PC-9 (cell line): ENCODE measurements around the gene ERC1. TPM values are rescaled to one million over a fixed set of nuclear protein-coding genes. Genes with fewer than 3 reads are reported as not detected.

Experiments
- BruUV-seq: library from RNA; stranded (reverse); fragments of 400-500 nt; replicated peaks from 2 replicates; lab custom pipeline; 2021; lab: Mats Ljungman, UMichigan
- CTCF ChIA-PET: fragments of 300-600 bp; sonication (Branson Sonifier 250); formaldehyde crosslinking; loops from one replicate; lab custom pipeline; 2022; ENCODE audit warnings: antibody characterized with exemption; lab: Charles Lee
- POLR2A ChIA-PET: fragments of 300-600 bp; sonication (Branson Sonifier 250); formaldehyde crosslinking; loops from one replicate; lab custom pipeline; 2022; ENCODE audit warnings: antibody characterized with exemption; ENCODE audit not compliant: unreplicated experiment; lab: Charles Lee
- DNase-seq, 2 experiments: peaks; one replicate each; pipeline versions ENCODE4 v3.0.0 to v3.0.0-alpha.2; 2015 to 2022; ENCODE audit warnings: mixed read lengths in 1 of 2
- H2AFZ ChIP-seq: fragments of 200-600 bp; sonication (generic); 2 replicates; pipeline ENCODE4 v1.8.1; 2017; ENCODE audit warnings: antibody characterized with exemption
- H3F3A ChIP-seq: fragments of 200-600 bp; sonication (generic); 2 replicates; pipeline ENCODE4 v1.8.1; 2017; ENCODE audit warnings: antibody characterized with exemption, mild to moderate bottlenecking, low read depth; ENCODE audit not compliant: insufficient read depth
- H3K27ac ChIP-seq: fragments of 200-600 bp; sonication (generic); 2 replicates; pipeline ENCODE4 v1.6.1; 2016; ENCODE audit warnings: mixed run types
- H3K27me3 ChIP-seq: fragments of 200-600 bp; sonication (generic); 2 replicates; pipeline ENCODE4 v1.6.1; 2016; ENCODE audit warnings: low read depth, mixed run types; ENCODE audit not compliant: insufficient read depth
- H3K36me3 ChIP-seq: fragments of 200-600 bp; sonication (generic); 2 replicates; pipeline ENCODE4 v1.6.1; 2016; ENCODE audit warnings: low read depth, mixed run types
- H3K4me1 ChIP-seq: fragments of 200-600 bp; sonication (generic); replicated peaks from 2 replicates; pipeline ENCODE4 v1.6.1; 2016; ENCODE audit warnings: mixed run types; ENCODE audit not compliant: insufficient read depth
- H3K4me2 ChIP-seq: fragments of 200-600 bp; sonication (generic); 2 replicates; pipeline ENCODE4 v1.6.1; 2017; ENCODE audit warnings: mixed run types
- H3K4me3 ChIP-seq: fragments of 200-600 bp; sonication (generic); 2 replicates; pipeline ENCODE4 v1.6.1; 2016; ENCODE audit warnings: mixed run types
- H3K79me2 ChIP-seq: fragments of 200-600 bp; sonication (generic); 2 replicates; pipeline ENCODE4 v1.6.1; 2017; ENCODE audit warnings: low read depth, mixed run types
- H3K9me2 ChIP-seq: fragments of 200-600 bp; sonication (generic); 2 replicates; pipeline ENCODE4 v1.8.1; 2017; ENCODE audit warnings: mild to moderate bottlenecking; ENCODE audit not compliant: insufficient read depth
- H3K9me3 ChIP-seq: fragments of 200-600 bp; sonication (generic); 2 replicates; pipeline ENCODE4 v1.8.1; 2016; ENCODE audit warnings: low read depth; ENCODE audit not compliant: insufficient read depth
- H4K20me1 ChIP-seq: fragments of 200-600 bp; sonication (generic); 2 replicates; pipeline ENCODE4 v1.8.1; 2017; ENCODE audit not compliant: insufficient read depth
- EZH2 ChIP-seq: fragments of 200-600 bp; sonication (generic); IDR thresholded peaks from 2 replicates; pipeline ENCODE4 v1.8.0; 2017; ENCODE audit warnings: antibody characterized with exemption, low read depth
- intact Hi-C: fragments of 100-400 bp; cut with micrococcal nuclease; formaldehyde crosslinking; loops from one replicate; pipeline ENCODE4 v1.10.0; 2022; ENCODE audit not compliant: unreplicated experiment
- total RNA-seq: library from RNA; stranded (reverse); gene quantifications from 2 replicates; pipeline ENCODE4 v1.2.3, GENCODE V29; 2021
- TF ChIP-seq, protein P1 (sequence below): fragments of 200-600 bp; sonication (generic); conservative IDR thresholded peaks from 2 replicates; pipeline ENCODE4 v1.6.1; 2017; ENCODE audit warnings: mixed run types, antibody characterized with exemption, mild to moderate bottlenecking, moderate library complexity

The ERC1 gene
- total RNA-seq, 1 experiment from 2014 or later: 52.0 TPM

DNA sequence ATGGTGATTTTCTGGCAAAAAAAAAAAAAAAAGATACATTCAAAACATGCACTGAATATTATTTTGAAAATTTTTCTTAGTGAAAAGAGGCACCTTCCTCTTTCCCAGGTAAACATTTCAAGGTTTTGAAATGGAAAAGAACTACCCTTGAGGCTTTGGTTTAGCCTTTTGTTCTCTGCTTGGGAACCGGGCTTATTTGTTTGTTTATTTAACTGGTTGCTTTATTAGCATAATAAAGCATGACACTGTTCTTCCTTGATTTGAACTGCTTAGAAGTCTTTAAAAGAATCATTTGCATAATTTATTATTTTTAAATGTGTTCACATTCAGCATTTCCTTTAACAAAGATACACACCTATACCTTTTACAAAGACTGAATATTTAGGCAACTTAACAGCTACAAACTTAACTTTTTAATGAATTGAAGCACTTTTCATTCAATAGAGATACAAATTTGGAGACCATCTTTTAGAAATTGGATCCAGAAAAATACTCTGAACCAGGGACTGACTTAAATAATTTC lies 428.9 kb downstream of the ERC1 start:
- no peaks in the 10 kb centered on the region for H3K4me1 ChIP-seq
- no peak for DNase-seq
- no peaks in the 10 kb centered on the region for H3K27me3 ChIP-seq
- no peaks in the 10 kb centered on the region for H3K36me3 ChIP-seq
- no peaks in the 10 kb centered on the region for H3K9me2 ChIP-seq
- ChIA-PET CTCF (no interaction called here), POLR2A (no interaction called here)
- no peak overlapping the region for H2AFZ ChIP-seq
- intact Hi-C loops: no loop called here
- no peak overlapping the region for H3K4me3 ChIP-seq
- TF ChIP-seq, protein P1, sequence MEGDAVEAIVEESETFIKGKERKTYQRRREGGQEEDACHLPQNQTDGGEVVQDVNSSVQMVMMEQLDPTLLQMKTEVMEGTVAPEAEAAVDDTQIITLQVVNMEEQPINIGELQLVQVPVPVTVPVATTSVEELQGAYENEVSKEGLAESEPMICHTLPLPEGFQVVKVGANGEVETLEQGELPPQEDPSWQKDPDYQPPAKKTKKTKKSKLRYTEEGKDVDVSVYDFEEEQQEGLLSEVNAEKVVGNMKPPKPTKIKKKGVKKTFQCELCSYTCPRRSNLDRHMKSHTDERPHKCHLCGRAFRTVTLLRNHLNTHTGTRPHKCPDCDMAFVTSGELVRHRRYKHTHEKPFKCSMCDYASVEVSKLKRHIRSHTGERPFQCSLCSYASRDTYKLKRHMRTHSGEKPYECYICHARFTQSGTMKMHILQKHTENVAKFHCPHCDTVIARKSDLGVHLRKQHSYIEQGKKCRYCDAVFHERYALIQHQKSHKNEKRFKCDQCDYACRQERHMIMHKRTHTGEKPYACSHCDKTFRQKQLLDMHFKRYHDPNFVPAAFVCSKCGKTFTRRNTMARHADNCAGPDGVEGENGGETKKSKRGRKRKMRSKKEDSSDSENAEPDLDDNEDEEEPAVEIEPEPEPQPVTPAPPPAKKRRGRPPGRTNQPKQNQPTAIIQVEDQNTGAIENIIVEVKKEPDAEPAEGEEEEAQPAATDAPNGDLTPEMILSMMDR: no peak
- TF ChIP-seq EZH2: no peak
- no TSS peak for BruUV-seq
- H3K9me3 ChIP-seq: peaks cover 11% of the 10 kb centered on the region; the same call in 1 of the 2 replicates
- H4K20me1 ChIP-seq: no peaks in the 10 kb centered on the region
- no peak overlapping the region for H3K27ac ChIP-seq
- no peaks in the 10 kb centered on the region; the same call in 1 of the 2 replicates for H3F3A ChIP-seq
- no peak overlapping the region for H3K4me2 ChIP-seq
- H3K79me2 ChIP-seq: no peaks in the 10 kb centered on the region

DNA sequence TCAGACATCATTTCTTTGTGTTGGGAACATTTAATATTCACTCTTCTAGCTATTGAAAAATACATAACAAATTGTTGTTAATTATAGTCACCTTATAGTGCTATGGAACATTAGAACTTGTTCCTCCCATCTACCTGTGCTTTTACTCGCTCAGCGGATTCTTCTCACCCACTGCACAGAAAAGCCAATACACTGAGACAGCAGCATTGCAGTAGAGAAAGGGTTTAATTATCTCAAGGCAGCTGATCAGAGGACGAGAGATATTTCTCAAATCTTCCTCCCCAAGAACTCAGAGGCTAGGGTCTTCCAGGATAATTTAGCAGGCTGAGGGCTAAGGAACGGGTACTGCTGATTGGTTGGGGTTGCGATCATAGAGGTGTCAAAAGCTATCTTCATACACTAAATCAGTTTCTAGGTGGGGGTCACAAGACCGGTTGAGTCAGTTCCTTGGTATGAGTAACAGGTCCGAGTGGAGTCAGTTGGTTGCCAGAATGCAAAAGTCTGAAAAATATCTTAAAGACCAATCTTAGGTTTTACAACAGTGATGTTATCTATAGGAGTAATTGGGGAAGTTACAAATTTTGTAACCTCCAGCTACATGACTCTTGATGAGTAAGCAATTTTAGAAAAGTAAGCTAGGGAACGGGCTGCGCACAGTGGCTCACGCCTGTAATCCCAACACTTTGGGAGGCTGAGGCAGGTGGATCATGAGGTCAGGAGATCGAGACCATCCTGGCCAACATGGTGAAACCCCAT lies 430.2 kb downstream of the ERC1 start:
- no peak overlapping the region for H3K27ac ChIP-seq
- H3F3A ChIP-seq: no peaks in the 10 kb centered on the region; the same call in 1 of the 2 replicates
- H3K4me1 ChIP-seq: no peaks in the 10 kb centered on the region
- POLR2A ChIA-PET: no interaction called here
- TF ChIP-seq EZH2: no peak
- TF ChIP-seq, protein P1: no peak
- no peak overlapping the region for H3K4me2 ChIP-seq
- H3K79me2 ChIP-seq: no peaks in the 10 kb centered on the region
- CTCF ChIA-PET: interaction anchor here (0.6 kb wide), 1 partner anchor 304 kb away, joined by 5 read pairs; no protein-coding TSS in a partner anchor
- H2AFZ ChIP-seq: no peak overlapping the region
- intact Hi-C loops: no loop called here
- H3K27me3 ChIP-seq: no peaks in the 10 kb centered on the region
- peaks cover 11% of the 10 kb centered on the region; the same call in 1 of the 2 replicates for H3K9me3 ChIP-seq
- H3K9me2 ChIP-seq: no peaks in the 10 kb centered on the region
- no peak for DNase-seq
- BruUV-seq: no TSS peak
- no peak overlapping the region for H3K4me3 ChIP-seq
- no peaks in the 10 kb centered on the region for H4K20me1 ChIP-seq
- no peaks in the 10 kb centered on the region for H3K36me3 ChIP-seq

DNA sequence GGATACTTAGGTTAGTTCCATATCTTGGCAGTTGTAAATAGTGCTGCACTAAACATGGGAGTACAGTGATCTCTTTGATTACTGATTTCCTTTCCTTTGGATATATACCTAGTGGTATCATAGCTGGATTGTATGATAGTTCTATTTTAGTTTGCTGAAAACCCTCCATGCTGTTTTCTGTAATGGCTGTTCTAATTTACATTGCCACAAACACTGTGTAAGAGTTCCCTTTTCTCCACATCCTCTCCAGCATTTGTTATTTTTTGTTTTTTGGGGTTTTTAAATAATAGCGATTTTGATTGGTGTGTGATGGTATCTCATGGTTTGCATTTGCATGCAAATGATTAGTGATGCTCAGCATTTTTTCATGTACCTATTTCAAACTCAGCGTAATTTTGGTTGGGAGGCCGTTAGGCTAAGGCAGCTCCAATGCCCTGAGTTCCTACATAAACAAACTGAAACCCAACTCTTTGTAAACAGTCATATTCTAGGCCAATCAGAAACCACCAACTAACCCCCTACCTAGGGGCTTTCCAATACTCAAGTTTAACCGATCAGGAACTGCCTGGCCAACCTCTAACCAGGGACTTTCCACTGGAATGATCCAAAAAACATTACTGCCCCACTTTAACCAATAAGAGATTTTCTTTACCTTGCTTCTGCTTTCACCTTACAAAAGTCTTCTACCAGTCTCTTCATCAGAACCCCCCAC lies 431.7 kb downstream of the ERC1 start:
- H2AFZ ChIP-seq: no peak overlapping the region
- no peaks in the 10 kb centered on the region for H3K36me3 ChIP-seq

More for the DNA sequence above, 431.7 kb downstream of the ERC1 start:
- Histone ChIP-seq H3K4me3 (no peak overlapping the region), H3K79me2 (no peaks in the 10 kb centered on the region), H3K27ac (no peak overlapping the region), H4K20me1 (no peaks in the 10 kb centered on the region), H3F3A (no peaks in the 10 kb centered on the region; the same call in 1 of the 2 replicates), H3K4me2 (no peak overlapping the region), H3K9me3 (peaks cover 11% of the 10 kb centered on the region; the same call in 1 of the 2 replicates), H3K9me2 (no peaks in the 10 kb centered on the region), H3K27me3 (no peaks in the 10 kb centered on the region), H3K4me1 (no peaks in the 10 kb centered on the region)
- no TSS peak for BruUV-seq
- CTCF ChIA-PET: no interaction called here
- intact Hi-C loops: no loop called here
- POLR2A ChIA-PET: no interaction called here
- DNase-seq: no peak
- TF ChIP-seq, protein P1: no peak
- TF ChIP-seq EZH2: no peak
